ENCODE results near the gene SYNGAP1. TPM values are rescaled to one million over a fixed set of nuclear protein-coding genes. Genes with fewer than 3 reads are reported as not detected.

Gene SYNGAP1
- total RNA-seq, 1 donor from 2014 or later: 14.1 TPM

- DNase-seq (ENCODE audit: low spot score): no peak
Measured at GRCh38 chr6:33434961-33435360, 15.1 kb downstream of the SYNGAP1 start.

DNA sequence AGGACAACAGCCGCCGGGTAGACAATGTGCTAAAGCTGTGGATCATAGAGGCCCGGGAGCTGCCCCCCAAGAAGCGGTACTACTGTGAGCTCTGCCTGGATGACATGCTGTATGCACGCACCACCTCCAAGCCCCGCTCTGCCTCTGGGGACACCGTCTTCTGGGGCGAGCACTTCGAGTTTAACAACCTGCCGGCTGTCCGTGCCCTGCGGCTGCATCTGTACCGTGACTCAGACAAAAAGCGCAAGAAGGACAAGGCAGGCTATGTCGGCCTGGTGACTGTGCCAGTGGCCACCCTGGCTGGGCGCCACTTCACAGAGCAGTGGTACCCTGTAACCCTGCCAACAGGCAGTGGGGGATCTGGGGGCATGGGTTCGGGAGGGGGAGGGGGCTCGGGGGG lies 17.8 kb downstream of the SYNGAP1 start:
- DNase-seq (ENCODE audit: low spot score): no peak

DNA sequence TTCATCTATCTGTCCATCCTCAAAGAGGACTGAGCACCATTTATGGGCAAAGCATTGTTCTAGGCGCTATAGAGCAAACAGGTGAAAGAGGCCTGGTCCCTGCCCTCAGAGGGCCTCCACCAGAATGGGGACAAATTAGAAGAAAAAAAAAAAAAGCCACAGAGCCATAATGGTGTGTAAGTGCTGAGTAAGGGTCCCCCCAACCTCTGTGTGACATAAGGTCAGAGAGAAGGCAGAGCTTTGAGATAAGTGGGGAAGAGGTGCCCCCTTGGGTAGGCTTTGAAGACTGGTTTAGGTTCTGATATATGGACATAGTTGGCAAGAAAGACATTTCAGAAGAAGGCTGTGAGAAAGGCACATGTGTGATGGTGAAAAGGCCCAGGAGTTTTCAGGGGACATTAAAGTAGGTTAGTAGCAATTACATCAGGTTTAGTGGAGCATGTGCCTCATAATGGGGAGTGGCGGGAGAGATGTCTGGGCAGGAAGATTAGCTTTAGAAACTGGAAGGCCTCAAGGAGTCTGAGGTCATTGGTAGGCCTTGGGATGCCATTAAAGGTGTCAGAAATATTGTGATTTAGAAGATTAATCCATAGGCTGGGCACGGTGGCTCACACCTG lies 19.2 kb downstream of the SYNGAP1 start:
- DNase-seq (ENCODE audit: low spot score): no peak

- no peak for DNase-seq (ENCODE audit: low spot score)
Measured at GRCh38 chr6:33439956-33440648, 20.2 kb downstream of the SYNGAP1 start.

DNA sequence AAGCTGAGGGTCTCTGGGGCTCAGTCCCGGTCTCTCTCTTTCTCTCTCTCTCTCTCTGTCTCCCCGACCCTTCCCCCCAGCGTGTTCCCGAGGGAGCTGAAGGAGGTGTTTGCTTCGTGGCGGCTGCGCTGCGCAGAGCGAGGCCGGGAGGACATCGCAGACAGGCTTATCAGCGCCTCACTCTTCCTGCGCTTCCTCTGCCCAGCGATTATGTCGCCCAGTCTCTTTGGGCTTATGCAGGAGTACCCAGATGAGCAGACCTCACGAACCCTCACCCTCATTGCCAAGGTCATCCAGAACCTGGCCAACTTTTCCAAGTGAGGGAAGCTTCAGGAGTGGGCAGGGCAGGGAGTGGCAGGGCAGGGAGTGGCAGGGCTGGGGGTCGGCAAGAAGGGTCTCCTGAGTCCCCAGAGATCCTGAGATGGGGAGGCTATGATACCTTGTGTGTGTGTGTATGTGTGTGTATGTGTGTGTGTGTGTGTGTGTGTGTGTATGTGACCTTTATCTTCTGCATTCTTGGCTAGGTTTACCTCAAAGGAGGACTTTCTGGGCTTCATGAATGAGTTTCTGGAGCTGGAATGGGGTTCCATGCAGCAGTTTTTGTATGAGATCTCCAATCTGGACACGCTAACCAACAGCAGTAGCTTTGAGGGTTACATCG lies 20.9 kb downstream of the SYNGAP1 start:
- DNase-seq (ENCODE audit: low spot score): no peak

- DNase-seq (ENCODE audit: low spot score): no peak
Measured at GRCh38 chr6:33441457-33441856, 21.6 kb downstream of the SYNGAP1 start.

DNA sequence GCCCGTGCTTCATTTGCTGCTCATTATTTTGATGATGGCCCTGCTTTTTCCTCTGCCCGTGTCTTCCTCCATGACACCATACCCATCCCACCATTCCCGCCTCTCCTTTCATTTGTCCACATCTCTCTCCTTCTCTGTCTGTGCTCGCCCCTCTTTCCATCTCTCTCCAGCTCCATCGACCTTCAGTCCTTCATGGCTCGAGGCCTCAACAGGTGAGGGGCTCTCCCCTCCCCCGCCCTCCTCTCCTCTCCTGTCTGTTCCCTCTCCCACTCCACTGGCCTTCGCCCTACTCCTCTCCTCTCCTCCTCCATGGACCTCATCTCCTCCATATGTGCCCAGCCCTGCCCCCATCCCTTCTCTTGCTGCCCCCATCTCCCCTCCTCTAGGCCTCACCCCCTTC lies 22.4 kb downstream of the SYNGAP1 start:
- DNase-seq (ENCODE audit: low spot score): no peak

- no peak for DNase-seq (ENCODE audit: low spot score)
Measured at GRCh38 chr6:33443025-33443424, 23.2 kb downstream of the SYNGAP1 start.

- no peak for DNase-seq (ENCODE audit: low spot score)
Measured at GRCh38 chr6:33443619-33444504, 24.0 kb downstream of the SYNGAP1 start.

DNA sequence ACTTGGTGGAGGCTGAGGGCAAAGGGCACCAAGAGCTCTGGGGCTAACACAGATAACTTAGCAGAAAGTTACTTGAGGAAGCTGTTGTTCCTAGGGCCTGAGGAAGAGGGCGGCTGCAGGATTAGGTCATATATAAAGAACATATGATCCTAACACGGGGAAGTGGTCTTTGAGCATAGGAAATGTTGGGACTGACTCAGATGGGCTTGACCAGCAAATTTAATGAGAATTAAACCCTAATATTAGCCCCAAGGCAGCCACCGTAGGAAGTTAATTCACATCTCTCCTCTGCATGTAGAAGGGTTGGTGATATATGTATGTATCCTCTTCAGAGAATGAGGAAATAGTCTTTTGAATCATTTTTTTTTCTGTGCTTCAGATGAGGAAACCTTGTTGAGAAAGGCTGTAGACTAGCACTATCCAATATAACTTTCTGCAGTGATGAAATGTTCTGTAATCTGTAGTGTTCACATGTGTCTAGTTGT lies 25.3 kb downstream of the SYNGAP1 start:
- DNase-seq (ENCODE audit: low spot score): no peak

DNA sequence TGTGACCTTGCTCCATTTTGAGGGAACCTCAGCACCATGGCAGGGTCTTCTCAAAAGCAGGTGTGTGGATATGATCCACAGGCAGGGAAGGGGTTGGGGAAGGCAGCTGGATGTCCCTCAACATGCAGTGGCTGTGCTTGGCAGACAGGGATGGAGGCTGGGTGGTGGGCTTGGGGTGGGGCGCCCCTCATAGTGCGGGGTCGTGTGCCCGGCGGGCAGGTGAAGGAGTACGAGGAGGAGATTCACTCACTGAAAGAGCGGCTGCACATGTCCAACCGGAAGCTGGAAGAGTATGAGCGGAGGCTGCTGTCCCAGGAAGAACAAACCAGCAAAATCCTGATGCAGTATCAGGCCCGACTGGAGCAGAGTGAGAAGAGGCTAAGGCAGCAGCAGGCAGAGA lies 26.5 kb downstream of the SYNGAP1 start:
- no peak for DNase-seq (ENCODE audit: low spot score)

GRCh38 chr6:33450434-33450833 lies 30.6 kb downstream of the SYNGAP1 start:
- DNase-seq (ENCODE audit: low spot score): peak; percentile 26

- DNase-seq (ENCODE audit: low spot score): peak; percentile 60
Measured at GRCh38 chr6:33451606-33452005, 31.7 kb downstream of the SYNGAP1 start.

- peak; percentile 41 for DNase-seq (ENCODE audit: low spot score)
Measured at GRCh38 chr6:33452496-33452895, 32.6 kb downstream of the SYNGAP1 start.

- no peak for DNase-seq (ENCODE audit: low spot score)
Measured at GRCh38 chr6:33453393-33454008, 33.6 kb downstream of the SYNGAP1 start.

- peak; percentile 99 for DNase-seq (ENCODE audit: low spot score)
Measured at GRCh38 chr6:33454009-33454946, 34.4 kb downstream of the SYNGAP1 start, which contains the start of gene ZBTB9. Gene ZBTB9 (plus strand): TSS chr6:33454576. CDS start chr6:33455101, 525 bp downstream.

DNA sequence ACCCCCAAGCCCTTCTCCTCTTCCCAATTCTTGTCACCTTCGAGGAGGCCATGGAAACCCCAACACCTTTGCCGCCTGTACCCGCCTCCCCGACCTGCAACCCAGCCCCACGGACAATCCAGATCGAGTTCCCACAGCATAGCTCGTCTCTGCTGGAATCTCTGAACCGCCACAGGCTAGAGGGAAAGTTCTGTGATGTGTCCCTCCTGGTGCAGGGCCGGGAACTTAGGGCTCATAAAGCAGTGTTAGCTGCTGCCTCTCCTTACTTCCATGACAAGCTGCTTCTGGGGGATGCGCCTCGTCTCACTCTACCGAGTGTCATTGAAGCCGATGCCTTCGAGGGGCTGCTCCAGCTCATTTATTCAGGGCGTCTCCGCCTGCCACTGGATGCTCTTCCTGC lies 35.2 kb downstream of the SYNGAP1 start:
- peak; percentile 79 for DNase-seq (ENCODE audit: low spot score)

DNA sequence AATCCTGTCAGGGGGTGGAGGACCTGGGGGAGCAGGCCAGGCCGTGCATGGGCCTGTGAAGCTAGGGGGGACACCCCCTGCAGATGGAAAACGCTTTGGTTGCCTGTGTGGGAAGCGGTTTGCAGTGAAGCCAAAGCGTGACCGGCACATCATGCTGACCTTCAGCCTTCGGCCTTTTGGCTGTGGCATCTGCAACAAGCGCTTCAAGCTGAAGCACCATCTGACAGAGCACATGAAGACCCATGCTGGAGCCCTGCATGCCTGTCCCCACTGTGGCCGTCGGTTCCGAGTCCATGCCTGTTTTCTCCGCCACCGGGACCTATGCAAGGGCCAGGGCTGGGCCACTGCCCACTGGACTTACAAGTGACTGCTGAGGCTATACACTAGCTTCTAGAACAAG lies 36.3 kb downstream of the SYNGAP1 start:
- DNase-seq (ENCODE audit: low spot score): peak; percentile 85

GRCh38 chr6:33458676-33459075 lies 38.8 kb downstream of the SYNGAP1 start:
- peak; percentile 3 for DNase-seq (ENCODE audit: low spot score)

GRCh38 chr6:33459226-33459625 lies 39.4 kb downstream of the SYNGAP1 start:
- no peak for DNase-seq (ENCODE audit: low spot score)
